Anterior cingulate cortex (tissue), 58 donors: Measurements from ENCODE around the gene RNF34.
"Not testable (repeated sequence)": the region's sequence is repeated elsewhere in the genome, so short reads cannot be mapped to it uniquely, and the experiment has no call there.

ENCODE experiments used
- DNase-seq, 58 donors: peaks; one replicate each; lab custom pipeline; 2025; lab: John Stamatoyannopoulos, UW

RNF34 gene

GRCh38 chr12:121384891-121385290, 15.0 kb upstream of the RNF34 start:
- not testable (repeated sequence) for DNase-seq

GRCh38 chr12:121388421-121388981, 11.4 kb upstream of the RNF34 start:
- DNase-seq: peak in 1 of 58 donors; percentile 0

- no peak for DNase-seq
These were observed 9.1 kb upstream of the RNF34 start for GRCh38 chr12:121390856-121391255.

GRCh38 chr12:121391619-121392324, 8.1 kb upstream of the RNF34 start:
- DNase-seq: peak in 2 of 58 donors; percentile 0 to 4

DNA sequence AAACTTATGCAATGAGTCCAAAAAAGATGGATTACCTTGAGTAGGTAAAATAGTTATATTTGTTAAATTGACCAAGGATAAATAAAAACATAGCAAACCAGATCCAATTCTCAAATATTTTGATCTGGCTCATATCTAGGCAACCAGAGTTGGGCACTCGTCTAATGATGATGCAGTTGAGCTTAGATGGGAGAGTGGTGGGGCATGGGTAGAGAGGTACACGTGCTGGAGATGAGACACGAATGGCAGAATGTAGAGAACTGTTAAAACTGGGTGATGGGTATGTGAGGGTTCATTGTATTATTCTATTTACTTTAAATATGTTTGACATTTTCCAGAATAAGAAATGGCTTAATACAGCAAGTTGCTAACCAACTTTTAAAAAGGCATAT, 7.6 kb upstream of the RNF34 start:
- DNase-seq: no peak

GRCh38 chr12:121397521-121397920, 2.4 kb upstream of the RNF34 start:
- DNase-seq: no peak

GRCh38 chr12:121398355-121398754, 1.6 kb upstream of the RNF34 start:
- DNase-seq: no peak

DNA sequence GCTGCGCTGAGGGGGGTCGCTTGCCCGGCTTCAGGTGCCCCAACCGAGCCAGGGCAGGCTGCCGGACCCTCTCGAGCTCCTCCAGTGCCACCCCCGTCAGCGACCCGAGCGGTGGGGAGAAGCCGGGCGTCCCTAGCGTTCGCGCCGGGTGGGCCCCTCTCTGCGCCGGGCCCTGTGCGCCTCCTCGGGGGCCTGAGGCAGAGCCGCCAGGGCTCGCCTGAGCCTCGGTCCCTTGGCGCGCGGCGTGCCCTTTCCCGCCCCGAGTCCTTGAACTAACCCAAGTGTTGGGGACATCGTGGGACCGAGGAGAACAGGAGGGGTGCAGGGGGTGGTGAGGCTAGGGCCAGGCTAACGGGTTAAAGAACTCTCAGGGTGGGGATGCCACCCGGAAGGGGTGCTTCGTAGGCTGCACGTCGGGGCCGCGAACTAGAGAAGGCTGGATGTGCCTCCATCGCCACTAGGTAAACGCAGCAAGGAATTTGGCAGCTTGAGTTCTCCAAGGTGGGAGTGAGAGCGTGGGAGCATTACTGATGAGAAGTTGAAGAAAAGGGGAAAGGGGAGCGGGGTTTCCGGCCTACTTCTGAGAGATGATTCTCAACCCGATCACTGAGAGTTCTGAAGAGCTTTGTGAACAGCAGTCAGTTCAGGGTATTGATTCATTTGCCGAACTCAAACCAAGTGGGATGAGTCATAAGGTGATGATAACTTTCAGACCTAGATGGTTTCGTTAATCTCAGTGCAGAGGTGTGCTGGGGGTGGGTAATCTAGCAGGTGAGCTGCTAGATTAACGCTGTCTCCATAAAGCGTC, 618 bp downstream of the RNF34 start:
- DNase-seq: peak in 22 of 58 donors; percentile 4 to 59 (median 29)

- no peak for DNase-seq
These were observed 3.8 kb downstream of the RNF34 start for GRCh38 chr12:121403721-121404120.

DNA sequence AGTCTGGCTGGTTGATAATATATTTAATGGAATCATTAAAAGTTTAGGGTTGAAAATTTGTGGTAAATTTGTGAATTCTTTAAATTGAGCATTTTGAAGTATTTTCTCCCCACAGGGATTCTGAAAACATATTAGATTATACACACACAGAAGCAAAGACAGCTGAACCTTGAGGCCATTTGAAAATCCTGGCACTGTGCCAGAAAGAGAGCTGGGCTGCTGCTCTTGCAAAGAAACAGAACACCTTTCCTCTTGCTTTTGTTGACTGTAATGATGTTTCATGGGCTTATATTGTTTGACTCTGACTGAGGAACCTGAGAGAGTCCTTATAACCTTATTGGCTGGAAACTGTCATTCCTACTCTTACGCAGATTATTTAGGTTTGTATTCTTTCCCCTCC, 4.8 kb downstream of the RNF34 start:
- peak in 1 of 58 donors; percentile 12 for DNase-seq

- DNase-seq: no peak
These were observed 5.3 kb downstream of the RNF34 start for GRCh38 chr12:121405211-121405610.

DNA sequence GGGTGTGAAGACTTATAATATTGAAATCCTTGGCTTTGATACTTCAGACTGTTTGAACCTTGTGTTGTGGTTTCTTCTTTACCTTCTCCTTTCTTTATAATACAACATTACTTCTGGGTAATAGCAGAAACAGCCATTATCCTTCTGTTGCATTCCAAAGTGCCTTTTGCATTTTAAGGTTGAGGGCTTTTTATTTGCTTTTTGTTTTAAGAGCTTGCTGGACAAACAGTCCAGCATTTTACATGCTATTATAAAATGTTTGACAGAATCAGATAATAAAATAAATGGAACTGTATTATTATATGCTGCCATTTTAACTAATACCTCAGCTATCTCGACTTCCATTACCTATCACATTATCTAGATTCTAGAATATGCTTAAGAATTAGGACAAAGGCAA, 14.0 kb downstream of the RNF34 start:
- DNase-seq: no peak

GRCh38 chr12:121417847-121418246, 17.9 kb downstream of the RNF34 start:
- DNase-seq: no peak

- DNase-seq: no peak
These were observed 20.2 kb downstream of the RNF34 start for GRCh38 chr12:121420109-121420508.

DNA sequence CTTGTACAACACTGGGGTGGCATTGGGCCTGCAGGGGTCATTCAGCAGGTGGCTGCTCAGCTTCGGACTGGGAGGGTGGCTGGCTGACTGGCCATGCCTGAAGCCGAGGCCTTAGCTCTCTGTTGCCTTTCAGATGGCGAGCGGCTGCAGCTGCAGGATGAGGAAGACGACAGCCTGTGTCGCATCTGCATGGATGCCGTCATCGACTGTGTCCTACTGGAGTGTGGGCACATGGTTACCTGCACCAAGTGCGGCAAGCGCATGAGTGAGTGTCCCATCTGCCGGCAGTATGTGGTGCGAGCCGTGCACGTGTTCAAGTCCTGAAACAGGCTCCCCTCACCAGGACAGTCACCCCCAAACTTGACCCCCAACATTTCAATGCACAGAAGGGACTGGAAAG, 23.3 kb downstream of the RNF34 start:
- DNase-seq: peak in 12 of 58 donors; percentile 5 to 62 (median 28)

GRCh38 chr12:121423682-121424623, 24.0 kb downstream of the RNF34 start:
- peak in 6 of 58 donors; percentile 2 to 39 (median 24) for DNase-seq

DNA sequence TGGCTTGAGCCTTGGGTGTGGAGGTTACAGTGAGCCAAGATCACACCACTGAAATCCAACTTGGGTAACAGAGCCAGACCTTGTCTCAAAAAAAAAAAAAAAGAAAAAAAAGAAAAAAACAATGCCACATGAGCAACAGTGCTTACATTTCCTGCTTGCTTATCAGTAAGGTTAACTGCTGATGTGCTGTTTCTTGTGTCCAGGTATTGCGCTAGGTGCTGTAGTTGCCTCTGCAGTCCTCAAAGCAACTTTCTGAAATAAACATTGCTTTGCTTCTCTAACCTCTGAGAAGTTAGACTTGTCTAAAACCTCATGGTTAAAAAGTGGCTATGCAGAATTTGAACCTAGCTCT, 24.7 kb downstream of the RNF34 start:
- no peak for DNase-seq

DNA sequence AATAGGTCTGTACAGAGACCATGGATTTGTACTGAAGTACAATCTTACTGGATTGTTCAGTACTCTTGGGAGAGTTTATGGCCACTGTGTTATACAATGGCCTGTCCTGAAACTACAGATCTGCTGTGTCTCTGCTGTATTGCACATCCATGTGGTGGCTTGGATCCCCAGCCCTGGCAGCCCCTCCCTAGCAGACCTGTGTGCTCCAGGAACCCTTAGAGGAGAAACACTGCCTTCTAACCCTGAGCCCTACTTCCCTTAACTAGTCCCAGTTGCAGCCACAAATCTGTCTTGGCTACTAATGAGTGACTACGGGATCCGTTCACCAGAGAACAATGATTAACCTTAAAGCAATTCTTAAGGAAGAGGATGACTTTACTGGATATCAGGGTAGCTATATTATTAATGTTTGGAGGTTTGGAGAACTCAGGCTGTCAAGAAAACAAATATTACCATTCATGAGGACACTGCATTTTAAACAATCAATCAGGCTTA, 27.7 kb downstream of the RNF34 start:
- DNase-seq: no peak

DNA sequence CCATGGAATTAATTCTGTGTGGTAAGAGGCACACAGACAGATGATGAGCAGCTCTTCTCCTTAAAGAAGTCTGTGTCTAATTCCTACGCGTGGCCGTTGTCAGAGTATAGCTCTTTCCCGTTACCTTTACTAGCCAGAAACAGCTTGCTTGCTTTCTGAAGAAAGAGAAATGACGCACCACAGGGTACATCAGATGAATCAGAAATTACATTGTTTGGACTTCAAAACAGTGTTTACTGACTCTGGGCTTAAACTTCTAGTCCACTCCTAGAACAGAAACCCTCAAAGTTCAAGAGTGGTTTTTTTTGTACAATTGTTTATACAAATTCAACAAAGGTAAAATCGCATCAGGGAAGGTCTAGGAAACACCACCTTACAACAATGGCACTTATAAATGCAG, 29.0 kb downstream of the RNF34 start:
- DNase-seq: no peak

DNA sequence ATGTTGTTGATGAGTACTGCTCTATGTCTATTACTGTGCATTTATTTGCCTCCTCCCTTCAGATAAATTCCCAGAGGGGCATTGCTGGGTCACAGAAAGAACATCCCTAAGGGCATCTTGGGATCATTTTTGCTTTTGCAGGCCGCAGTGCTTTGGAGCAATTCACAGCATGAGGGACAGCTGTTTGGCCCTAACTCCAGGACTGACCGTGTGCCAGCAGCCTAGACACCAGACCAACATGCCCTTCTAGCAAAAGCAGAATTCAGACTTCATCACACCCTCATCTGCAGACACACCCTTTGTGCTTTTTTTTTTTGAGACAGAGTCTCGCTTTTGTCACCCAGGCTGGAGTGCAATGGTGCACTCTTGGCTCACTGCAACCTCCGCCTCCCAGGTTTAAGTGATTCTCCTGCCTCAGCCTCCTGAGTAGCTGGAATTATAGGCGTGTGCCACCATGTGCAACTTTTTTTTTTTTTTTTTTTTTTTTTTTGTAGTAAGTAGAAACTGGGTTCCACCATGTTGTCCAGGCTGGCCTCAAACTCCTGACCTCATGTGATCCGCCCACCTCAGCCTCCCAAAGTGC, 31.0 kb downstream of the RNF34 start:
- DNase-seq: no peak
